RWPE2 (cell line): ENCODE data around the gene CXCL3.

ENCODE experiments used
- ATAC-seq: fragments of 200-7000 bp; cut with Tn5 transposase; 3 replicates; pipeline ENCODE4 v1.9.1; 2021; ENCODE audit warnings: low read depth
- DNase-seq: peaks from one replicate; pipeline ENCODE4 v3.0.0-alpha.2; 2020; ENCODE audit warnings: low spot score
- H3K27ac ChIP-seq: fragments of 450-650 bp; 2 replicates; pipeline ENCODE4 v1.5.1; 2017; ENCODE audit warnings: mild to moderate bottlenecking; ENCODE audit not compliant: poor library complexity, severe bottlenecking
- H3K27me3 ChIP-seq: fragments of 250-450 bp; sonication (Bioruptor Pico); 2 replicates; pipeline ENCODE4 v1.5.1; 2021; ENCODE audit warnings: mild to moderate bottlenecking, moderate library complexity; ENCODE audit not compliant: insufficient read depth, poor library complexity, severe bottlenecking
- H3K36me3 ChIP-seq: fragments of 250-450 bp; sonication (Bioruptor Pico); 2 replicates; pipeline ENCODE4 v1.5.1; 2020; ENCODE audit warnings: low read depth, mild to moderate bottlenecking, moderate library complexity
- H3K4me1 ChIP-seq: fragments of 250-450 bp; sonication (Bioruptor Pico); 2 replicates; pipeline ENCODE4 v1.5.1; 2021; ENCODE audit warnings: mild to moderate bottlenecking, moderate library complexity; ENCODE audit not compliant: insufficient read depth, poor library complexity, severe bottlenecking
- H3K4me3 ChIP-seq: fragments of 250-450 bp; sonication (Bioruptor Pico); 2 replicates; pipeline ENCODE4 v1.5.1; 2021; ENCODE audit warnings: mild to moderate bottlenecking, moderate library complexity; ENCODE audit not compliant: severe bottlenecking
- H3K9me3 ChIP-seq: fragments of 250-450 bp; sonication (Bioruptor Pico); 2 replicates; pipeline ENCODE4 v1.5.1; 2021; ENCODE audit warnings: mild to moderate bottlenecking, moderate library complexity; ENCODE audit not compliant: severe bottlenecking
- TF ChIP-seq, protein P1 (sequence below): fragments of 450-650 bp; IDR thresholded peaks from one replicate; pipeline ENCODE4 v1.5.1; 2017; ENCODE audit warnings: mild to moderate bottlenecking, moderate library complexity; ENCODE audit not compliant: poor library complexity, severe bottlenecking

The CXCL3 gene

GRCh38 chr4:74013264-74013663 lies 25.2 kb downstream of the CXCL3 start:
- ATAC-seq (no peak), DNase-seq (no peak)
- H3K4me1 ChIP-seq, result peaks cover 18% of the 10 kb centered on the region
- no peaks in the 10 kb centered on the region for H3K36me3 ChIP-seq
- no peak overlapping the region for H3K4me3 ChIP-seq
- TF ChIP-seq, protein P1, sequence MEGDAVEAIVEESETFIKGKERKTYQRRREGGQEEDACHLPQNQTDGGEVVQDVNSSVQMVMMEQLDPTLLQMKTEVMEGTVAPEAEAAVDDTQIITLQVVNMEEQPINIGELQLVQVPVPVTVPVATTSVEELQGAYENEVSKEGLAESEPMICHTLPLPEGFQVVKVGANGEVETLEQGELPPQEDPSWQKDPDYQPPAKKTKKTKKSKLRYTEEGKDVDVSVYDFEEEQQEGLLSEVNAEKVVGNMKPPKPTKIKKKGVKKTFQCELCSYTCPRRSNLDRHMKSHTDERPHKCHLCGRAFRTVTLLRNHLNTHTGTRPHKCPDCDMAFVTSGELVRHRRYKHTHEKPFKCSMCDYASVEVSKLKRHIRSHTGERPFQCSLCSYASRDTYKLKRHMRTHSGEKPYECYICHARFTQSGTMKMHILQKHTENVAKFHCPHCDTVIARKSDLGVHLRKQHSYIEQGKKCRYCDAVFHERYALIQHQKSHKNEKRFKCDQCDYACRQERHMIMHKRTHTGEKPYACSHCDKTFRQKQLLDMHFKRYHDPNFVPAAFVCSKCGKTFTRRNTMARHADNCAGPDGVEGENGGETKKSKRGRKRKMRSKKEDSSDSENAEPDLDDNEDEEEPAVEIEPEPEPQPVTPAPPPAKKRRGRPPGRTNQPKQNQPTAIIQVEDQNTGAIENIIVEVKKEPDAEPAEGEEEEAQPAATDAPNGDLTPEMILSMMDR, result no peak
- H3K27ac ChIP-seq, result no peak overlapping the region
- peaks cover 4% of the 10 kb centered on the region for H3K9me3 ChIP-seq
- no peaks in the 10 kb centered on the region for H3K27me3 ChIP-seq

GRCh38 chr4:74012130-74012529 lies 26.4 kb downstream of the CXCL3 start:
- TF ChIP-seq, protein P1, result no peak
- Histone ChIP-seq H3K27me3 (no peaks in the 10 kb centered on the region), H3K36me3 (no peaks in the 10 kb centered on the region), H3K9me3 (peaks cover 4% of the 10 kb centered on the region), H3K4me1 (peaks cover 18% of the 10 kb centered on the region), H3K27ac (no peak overlapping the region), H3K4me3 (no peak overlapping the region)
- no peak for DNase-seq
- ATAC-seq, result no peak

DNA sequence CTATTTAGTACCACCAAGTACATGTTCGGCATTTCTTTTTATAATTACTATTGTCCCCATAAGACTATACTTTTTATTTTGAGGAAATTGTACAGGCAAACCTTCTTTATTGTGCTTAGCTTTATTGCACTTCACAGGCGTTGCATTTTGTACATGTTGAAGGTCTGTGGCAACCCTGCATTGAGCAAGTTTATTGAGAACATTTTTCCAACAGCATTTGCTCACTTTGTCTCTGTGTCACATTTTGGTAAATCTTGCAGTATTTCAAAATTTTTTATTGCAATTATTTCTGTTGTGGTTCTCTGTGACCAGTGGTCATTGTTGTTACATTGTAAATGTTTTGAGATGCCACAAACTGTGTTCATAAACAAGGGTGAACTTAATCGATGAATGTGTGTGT lies 29.2 kb downstream of the CXCL3 start:
- ATAC-seq, result no peak
- TF ChIP-seq, protein P1, result no peak

DNA sequence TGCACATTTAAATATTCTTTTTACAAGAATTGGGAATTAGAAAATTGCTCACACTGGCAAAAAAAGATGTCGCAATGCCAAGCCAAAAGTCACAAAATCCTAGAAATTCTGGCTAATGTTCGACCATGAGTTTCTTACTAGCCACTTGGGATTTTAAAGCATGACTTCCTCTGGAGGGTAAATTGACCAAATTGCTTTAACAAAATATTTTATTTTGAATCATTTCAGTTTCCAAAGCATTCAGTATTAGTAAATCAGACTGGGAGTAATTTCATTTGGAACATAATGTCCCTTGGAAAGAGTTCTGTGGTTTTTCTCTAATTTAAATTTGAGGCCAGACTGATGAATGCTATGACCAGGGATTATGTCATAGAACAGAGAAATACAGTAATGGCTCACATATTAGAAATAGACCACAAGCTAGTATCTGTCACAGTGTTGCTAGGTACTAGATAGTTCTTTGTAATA lies 32.4 kb downstream of the CXCL3 start:
- H3K36me3 ChIP-seq, result no peaks in the 10 kb centered on the region
- TF ChIP-seq, protein P1, result no peak
- no peaks in the 10 kb centered on the region for H3K9me3 ChIP-seq
- H3K4me1 ChIP-seq, result peaks cover 26% of the 10 kb centered on the region
- no peak overlapping the region for H3K4me3 ChIP-seq
- DNase-seq (no peak), ATAC-seq (peak; percentile 75; the same call in 2 of the 3 replicates)
- H3K27ac ChIP-seq, result peak overlapping the region; percentile 96
- no peaks in the 10 kb centered on the region for H3K27me3 ChIP-seq

More for the DNA sequence above, 29.2 kb downstream of the CXCL3 start:
- no peaks in the 10 kb centered on the region for H3K9me3 ChIP-seq
- H3K4me1 ChIP-seq, result peaks cover 25% of the 10 kb centered on the region
- H3K36me3 ChIP-seq, result no peaks in the 10 kb centered on the region
- H3K27me3 ChIP-seq, result no peaks in the 10 kb centered on the region
- no peak overlapping the region for H3K4me3 ChIP-seq
- H3K27ac ChIP-seq, result no peak overlapping the region
- DNase-seq, result no peak

DNA sequence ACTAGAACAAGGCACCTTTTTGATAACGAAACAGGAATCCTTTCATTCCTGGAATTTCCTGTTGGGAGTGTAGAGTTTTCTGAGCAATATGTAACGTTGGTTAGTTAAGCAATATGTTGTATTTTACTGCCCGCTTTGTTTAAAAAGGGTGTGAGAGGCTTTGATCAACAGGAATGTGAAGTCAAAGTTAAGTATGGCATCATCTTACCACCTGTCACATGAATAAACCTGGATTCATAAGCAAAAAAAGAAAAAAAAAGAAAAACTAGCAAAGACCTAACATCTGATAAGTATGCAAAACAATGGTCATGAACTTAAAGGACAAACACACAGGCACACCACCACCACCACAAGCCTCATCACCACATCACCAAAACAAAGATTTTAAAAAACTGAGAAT lies 33.0 kb downstream of the CXCL3 start:
- Histone ChIP-seq H3K36me3 (no peaks in the 10 kb centered on the region), H3K4me1 (peaks cover 26% of the 10 kb centered on the region), H3K27ac (peak overlapping the region; percentile 96), H3K9me3 (no peaks in the 10 kb centered on the region), H3K4me3 (no peak overlapping the region), H3K27me3 (no peaks in the 10 kb centered on the region)
- ATAC-seq, result peak; percentile 90
- no peak for DNase-seq
- TF ChIP-seq, protein P1, result no peak
